ENCODE results near the gene ZNF469.

The ZNF469 gene

GRCh38 chr16:88418869-88419268 lies 36.1 kb downstream of the ZNF469 start:
- no peak overlapping the region for H3K27ac ChIP-seq (ENCODE audit: low read depth, low read length)
- H3K36me3 ChIP-seq (ENCODE audit: control insufficient read depth, insufficient read depth, low read length): no peaks in the 10 kb centered on the region
- no peaks in the 10 kb centered on the region for H3K4me1 ChIP-seq (ENCODE audit: control insufficient read depth, insufficient read depth, low read length)
- no peak overlapping the region for H3K4me3 ChIP-seq (ENCODE audit: low read length)
- no peak overlapping the region for H3K9ac ChIP-seq (ENCODE audit: low read length)
- H3K27me3 ChIP-seq (ENCODE audit: control insufficient read depth, insufficient read depth, low read length): no peaks in the 10 kb centered on the region

- Histone ChIP-seq H3K9ac (ENCODE audit: low read length) (no peak overlapping the region), H3K27ac (ENCODE audit: low read depth, low read length) (no peak overlapping the region), H3K36me3 (ENCODE audit: control insufficient read depth, insufficient read depth, low read length) (no peaks in the 10 kb centered on the region), H3K4me3 (ENCODE audit: low read length) (no peak overlapping the region), H3K4me1 (ENCODE audit: control insufficient read depth, insufficient read depth, low read length) (no peaks in the 10 kb centered on the region), H3K27me3 (ENCODE audit: control insufficient read depth, insufficient read depth, low read length) (no peaks in the 10 kb centered on the region)
These were observed 37.0 kb downstream of the ZNF469 start for GRCh38 chr16:88419790-88420189.

- Histone ChIP-seq H3K36me3 (ENCODE audit: control insufficient read depth, insufficient read depth, low read length) (no peaks in the 10 kb centered on the region), H3K27ac (ENCODE audit: low read depth, low read length) (no peak overlapping the region), H3K27me3 (ENCODE audit: control insufficient read depth, insufficient read depth, low read length) (no peaks in the 10 kb centered on the region), H3K4me1 (ENCODE audit: control insufficient read depth, insufficient read depth, low read length) (no peaks in the 10 kb centered on the region), H3K4me3 (ENCODE audit: low read length) (no peak overlapping the region), H3K9ac (ENCODE audit: low read length) (no peak overlapping the region)
These were observed 37.7 kb downstream of the ZNF469 start for GRCh38 chr16:88420496-88420895.

- no peak overlapping the region for H3K9ac ChIP-seq (ENCODE audit: low read length)
- H3K4me3 ChIP-seq (ENCODE audit: low read length): no peak overlapping the region
- no peak overlapping the region for H3K27ac ChIP-seq (ENCODE audit: low read depth, low read length)
- no peaks in the 10 kb centered on the region for H3K27me3 ChIP-seq (ENCODE audit: control insufficient read depth, insufficient read depth, low read length)
- H3K4me1 ChIP-seq (ENCODE audit: control insufficient read depth, insufficient read depth, low read length): no peaks in the 10 kb centered on the region
- H3K36me3 ChIP-seq (ENCODE audit: control insufficient read depth, insufficient read depth, low read length): no peaks in the 10 kb centered on the region
These were observed 38.5 kb downstream of the ZNF469 start for GRCh38 chr16:88421301-88421700.

GRCh38 chr16:88421871-88422433 lies 39.2 kb downstream of the ZNF469 start:
- H3K9ac ChIP-seq (ENCODE audit: low read length): no peak overlapping the region
- H3K36me3 ChIP-seq (ENCODE audit: control insufficient read depth, insufficient read depth, low read length): no peaks in the 10 kb centered on the region
- no peaks in the 10 kb centered on the region for H3K27me3 ChIP-seq (ENCODE audit: control insufficient read depth, insufficient read depth, low read length)
- H3K27ac ChIP-seq (ENCODE audit: low read depth, low read length): no peak overlapping the region
- no peaks in the 10 kb centered on the region for H3K4me1 ChIP-seq (ENCODE audit: control insufficient read depth, insufficient read depth, low read length)
- H3K4me3 ChIP-seq (ENCODE audit: low read length): no peak overlapping the region

GRCh38 chr16:88422733-88423447 lies 40.1 kb downstream of the ZNF469 start:
- H3K36me3 ChIP-seq (ENCODE audit: control insufficient read depth, insufficient read depth, low read length): no peaks in the 10 kb centered on the region
- no peaks in the 10 kb centered on the region for H3K27me3 ChIP-seq (ENCODE audit: control insufficient read depth, insufficient read depth, low read length)
- H3K4me3 ChIP-seq (ENCODE audit: low read length): no peak overlapping the region
- no peak overlapping the region for H3K27ac ChIP-seq (ENCODE audit: low read depth, low read length)
- H3K9ac ChIP-seq (ENCODE audit: low read length): no peak overlapping the region
- H3K4me1 ChIP-seq (ENCODE audit: control insufficient read depth, insufficient read depth, low read length): no peaks in the 10 kb centered on the region

- Histone ChIP-seq H3K4me3 (ENCODE audit: low read length) (no peak overlapping the region), H3K27ac (ENCODE audit: low read depth, low read length) (no peak overlapping the region), H3K4me1 (ENCODE audit: control insufficient read depth, insufficient read depth, low read length) (no peaks in the 10 kb centered on the region), H3K36me3 (ENCODE audit: control insufficient read depth, insufficient read depth, low read length) (no peaks in the 10 kb centered on the region), H3K9ac (ENCODE audit: low read length) (no peak overlapping the region), H3K27me3 (ENCODE audit: control insufficient read depth, insufficient read depth, low read length) (no peaks in the 10 kb centered on the region)
These were observed 40.7 kb downstream of the ZNF469 start for GRCh38 chr16:88423448-88423850.

GRCh38 chr16:88424587-88425235 lies 42.0 kb downstream of the ZNF469 start:
- H3K9ac ChIP-seq (ENCODE audit: low read length): no peak overlapping the region
- no peak overlapping the region for H3K27ac ChIP-seq (ENCODE audit: low read depth, low read length)
- H3K36me3 ChIP-seq (ENCODE audit: control insufficient read depth, insufficient read depth, low read length): no peaks in the 10 kb centered on the region
- H3K27me3 ChIP-seq (ENCODE audit: control insufficient read depth, insufficient read depth, low read length): no peaks in the 10 kb centered on the region
- H3K4me3 ChIP-seq (ENCODE audit: low read length): no peak overlapping the region
- H3K4me1 ChIP-seq (ENCODE audit: control insufficient read depth, insufficient read depth, low read length): no peaks in the 10 kb centered on the region

GRCh38 chr16:88426018-88426417 lies 43.3 kb downstream of the ZNF469 start:
- no peaks in the 10 kb centered on the region for H3K36me3 ChIP-seq (ENCODE audit: control insufficient read depth, insufficient read depth, low read length)
- no peak overlapping the region for H3K4me3 ChIP-seq (ENCODE audit: low read length)
- no peaks in the 10 kb centered on the region for H3K27me3 ChIP-seq (ENCODE audit: control insufficient read depth, insufficient read depth, low read length)

GRCh38 chr16:88427376-88427775 lies 44.6 kb downstream of the ZNF469 start:
- no peak overlapping the region for H3K9ac ChIP-seq (ENCODE audit: low read length)
- H3K27ac ChIP-seq (ENCODE audit: low read depth, low read length): no peak overlapping the region
- H3K4me3 ChIP-seq (ENCODE audit: low read length): no peak overlapping the region
- H3K4me1 ChIP-seq (ENCODE audit: control insufficient read depth, insufficient read depth, low read length): no peaks in the 10 kb centered on the region
- H3K27me3 ChIP-seq (ENCODE audit: control insufficient read depth, insufficient read depth, low read length): peaks cover 4% of the 10 kb centered on the region
- H3K36me3 ChIP-seq (ENCODE audit: control insufficient read depth, insufficient read depth, low read length): no peaks in the 10 kb centered on the region

More at GRCh38 chr16:88426018-88426417, 43.3 kb downstream of the ZNF469 start:
- H3K27ac ChIP-seq (ENCODE audit: low read depth, low read length): no peak overlapping the region
- no peaks in the 10 kb centered on the region for H3K4me1 ChIP-seq (ENCODE audit: control insufficient read depth, insufficient read depth, low read length)
- no peak overlapping the region for H3K9ac ChIP-seq (ENCODE audit: low read length)

GRCh38 chr16:88428156-88428555 lies 45.4 kb downstream of the ZNF469 start:
- Histone ChIP-seq H3K27ac (ENCODE audit: low read depth, low read length) (no peak overlapping the region), H3K4me3 (ENCODE audit: low read length) (no peak overlapping the region), H3K4me1 (ENCODE audit: control insufficient read depth, insufficient read depth, low read length) (no peaks in the 10 kb centered on the region), H3K36me3 (ENCODE audit: control insufficient read depth, insufficient read depth, low read length) (no peaks in the 10 kb centered on the region), H3K27me3 (ENCODE audit: control insufficient read depth, insufficient read depth, low read length) (peaks cover 4% of the 10 kb centered on the region), H3K9ac (ENCODE audit: low read length) (no peak overlapping the region)

- H3K27me3 ChIP-seq (ENCODE audit: control insufficient read depth, insufficient read depth, low read length): peaks cover 4% of the 10 kb centered on the region
These were observed 46.0 kb downstream of the ZNF469 start for GRCh38 chr16:88428616-88429386.

More at GRCh38 chr16:88428616-88429386, 46.0 kb downstream of the ZNF469 start:
- Histone ChIP-seq H3K4me3 (ENCODE audit: low read length) (no peak overlapping the region), H3K4me1 (ENCODE audit: control insufficient read depth, insufficient read depth, low read length) (no peaks in the 10 kb centered on the region), H3K9ac (ENCODE audit: low read length) (no peak overlapping the region), H3K36me3 (ENCODE audit: control insufficient read depth, insufficient read depth, low read length) (no peaks in the 10 kb centered on the region), H3K27ac (ENCODE audit: low read depth, low read length) (no peak overlapping the region)
